H1 (cell line): ENCODE data around the gene MYG1. TPM values are rescaled to one million over a fixed set of nuclear protein-coding genes. Genes with fewer than 3 reads are reported as not detected.

Experiments
- CTCF ChIA-PET: fragments of 300-600 bp; sonication (Branson Sonifier 250); formaldehyde crosslinking; loops from one replicate; lab custom pipeline; 2021; ENCODE audit not compliant: partially characterized antibody; lab: Charles Lee
- POLR2A ChIA-PET: fragments of 300-600 bp; sonication (Branson Sonifier 250); formaldehyde crosslinking; loops from one replicate; lab custom pipeline; 2021; ENCODE audit warnings: inconsistent platforms; ENCODE audit not compliant: partially characterized antibody; lab: Charles Lee
- DNase-seq, 2 experiments: peaks; one replicate each; pipeline versions ENCODE4 v3.0.0 to v3.0.0-alpha.2; 2010 to 2022; ENCODE audit warnings: low spot score in 2 of 2, low read depth in 1 of 2, mixed read lengths in 1 of 2
- FAIRE-seq: peaks from 2 replicates; lab custom pipeline; 2011; peaks lifted over from hg19 to GRCh38; lab: Jason Lieb, UNC
- H2AFZ ChIP-seq: 2 replicates; pipeline ENCODE4 v1.8.1; 2012; ENCODE audit warnings: low read length, inconsistent platforms
- H2AK5ac ChIP-seq: 2 replicates; pipeline ENCODE4 v1.6.1; 2013; ENCODE audit warnings: low read depth, low read length
- H2BK120ac ChIP-seq: replicated peaks from 2 replicates; pipeline ENCODE3; 2013; ENCODE audit warnings: low read depth, low read length, inconsistent platforms
- H2BK12ac ChIP-seq: 2 replicates; pipeline ENCODE4 v1.6.1; 2013; ENCODE audit warnings: low read depth, low read length
- H2BK15ac ChIP-seq: 2 replicates; pipeline ENCODE4 v1.6.1; 2013; ENCODE audit warnings: low read length
- H2BK20ac ChIP-seq: 2 replicates; pipeline ENCODE4 v1.6.1; 2013; ENCODE audit warnings: low read length
- H2BK5ac ChIP-seq: 2 replicates; pipeline ENCODE4 v1.6.1; 2013; ENCODE audit warnings: low read depth, low read length
- H3K14ac ChIP-seq: 2 replicates; pipeline ENCODE4 v1.6.1; 2013; ENCODE audit warnings: inconsistent platforms; ENCODE audit not compliant: insufficient read length
- H3K18ac ChIP-seq: 2 replicates; pipeline ENCODE4 v1.6.1; 2013; ENCODE audit warnings: low read length; ENCODE audit errors: extremely low read depth
- H3K23ac ChIP-seq: 2 replicates; pipeline ENCODE4 v1.6.1; 2013; ENCODE audit warnings: inconsistent platforms; ENCODE audit not compliant: insufficient read length
- H3K23me2 ChIP-seq: 2 replicates; pipeline ENCODE4 v1.6.1; 2013; ENCODE audit warnings: low read depth, low read length
- H3K27ac ChIP-seq: 2 replicates; pipeline ENCODE4 v1.6.1; 2011; ENCODE audit warnings: low read depth, low read length, inconsistent platforms
- H3K27me3 ChIP-seq, 4 experiments: replicated peaks in 1 of 4; 1 replicate in 1 of 4; 2 replicates in 3 of 4; pipeline versions ENCODE4 v1.6.1 to v1.8.1; 2011 to 2013; ENCODE audit warnings: low read length in 3 of 4, mild to moderate bottlenecking in 3 of 4, inconsistent platforms in 2 of 4, mixed read lengths in 2 of 4, moderate library complexity in 1 of 4; ENCODE audit not compliant: control insufficient read depth in 3 of 4, insufficient read depth in 3 of 4; ENCODE audit errors: extremely low read depth in 1 of 4
- H3K36me3 ChIP-seq, 4 experiments: 2 replicates each; pipeline versions ENCODE4 v1.6.1 to v1.8.1; 2011 to 2013; ENCODE audit warnings: mild to moderate bottlenecking in 4 of 4, low read length in 3 of 4, moderate library complexity in 2 of 4, control low read depth in 1 of 4, inconsistent platforms in 1 of 4; ENCODE audit not compliant: insufficient read depth in 4 of 4, control insufficient read depth in 2 of 4
- H3K4ac ChIP-seq: replicated peaks from 2 replicates; pipeline ENCODE3; 2013; ENCODE audit warnings: low read length, low read depth, mixed read lengths, inconsistent platforms; ENCODE audit not compliant: insufficient read length
- H3K4me1 ChIP-seq, 4 experiments: replicated peaks in 1 of 4; 1 replicate in 1 of 4; 2 replicates in 3 of 4; pipeline versions ENCODE4 v1.6.1 to v1.8.1; 2011 to 2013; ENCODE audit warnings: low read length in 3 of 4, inconsistent platforms in 2 of 4, mixed read lengths in 1 of 4; ENCODE audit not compliant: insufficient read depth in 4 of 4, control insufficient read depth in 3 of 4
- H3K4me2 ChIP-seq, 2 experiments: 2 replicates each; pipeline versions ENCODE4 v1.6.1 to v1.8.1; 2011 to 2013; ENCODE audit warnings: low read depth in 2 of 2, low read length in 2 of 2, control low read depth in 1 of 2, inconsistent platforms in 1 of 2, mild to moderate bottlenecking in 1 of 2; ENCODE audit not compliant: insufficient read depth in 1 of 2
- H3K4me3 ChIP-seq, 4 experiments: fragments of 200-600, 300-600 bp in 1 of 4; sonication (generic), shearing (Covaris generic), sonication (Bioruptor Twin) in 1 of 4; 2 replicates each; pipeline versions ENCODE4 v1.5.1 to v1.8.1; 2011 to 2016; ENCODE audit warnings: low read length in 4 of 4, low read depth in 3 of 4, control low read depth in 2 of 4, inconsistent platforms in 2 of 4, mild to moderate bottlenecking in 2 of 4, mixed read lengths in 1 of 4, moderate library complexity in 1 of 4; ENCODE audit not compliant: insufficient read depth in 2 of 4; ENCODE audit errors: extremely low read depth in 1 of 4
- H3K56ac ChIP-seq: replicated peaks from 2 replicates; pipeline ENCODE3; 2013; ENCODE audit warnings: low read depth, mild to moderate bottlenecking, mixed read lengths, low read length, inconsistent platforms; ENCODE audit not compliant: insufficient read length
- H3K79me1 ChIP-seq: 2 replicates; pipeline ENCODE4 v1.6.1; 2013; ENCODE audit warnings: low read depth, low read length, control low read depth
- H3K79me2 ChIP-seq, 2 experiments: 2 replicates each; pipeline versions ENCODE4 v1.6.1 to v1.8.1; 2012 to 2013; ENCODE audit warnings: low read length in 2 of 2, mild to moderate bottlenecking in 2 of 2, inconsistent platforms in 1 of 2; ENCODE audit not compliant: insufficient read depth in 2 of 2, control insufficient read depth in 1 of 2
- H3K9ac ChIP-seq, 4 experiments: replicated peaks in 1 of 4; 1 replicate in 1 of 4; 2 replicates in 3 of 4; pipeline versions ENCODE4 v1.6.1 to v1.8.1; 2011 to 2013; ENCODE audit warnings: low read depth in 3 of 4, low read length in 3 of 4, control low read depth in 2 of 4, mild to moderate bottlenecking in 2 of 4, moderate library complexity in 2 of 4, inconsistent platforms in 1 of 4; ENCODE audit errors: extremely low read depth in 1 of 4
- H3K9me3 ChIP-seq, 2 experiments: 2 replicates each; pipeline versions ENCODE4 v1.6.1 to v1.8.1; 2012 to 2013; ENCODE audit warnings: mild to moderate bottlenecking in 2 of 2, moderate library complexity in 2 of 2, control low read depth in 1 of 2, inconsistent platforms in 1 of 2, low read depth in 1 of 2, low read length in 1 of 2, mixed read lengths in 1 of 2; ENCODE audit not compliant: insufficient read depth in 2 of 2
- H4K20me1 ChIP-seq, 2 experiments: replicated peaks in 1 of 2; 2 replicates each; pipeline versions ENCODE3 to v1.8.1; 2011 to 2013; ENCODE audit warnings: inconsistent platforms in 2 of 2, low read length in 2 of 2, mild to moderate bottlenecking in 1 of 2; ENCODE audit not compliant: insufficient read depth in 2 of 2, control insufficient read depth in 1 of 2
- H4K5ac ChIP-seq: 2 replicates; pipeline ENCODE4 v1.6.1; 2013; ENCODE audit warnings: low read length, low read depth, mixed read lengths, inconsistent platforms; ENCODE audit not compliant: insufficient read length
- H4K8ac ChIP-seq: 2 replicates; pipeline ENCODE4 v1.8.0; 2013; ENCODE audit warnings: mild to moderate bottlenecking, moderate library complexity, low read length, inconsistent platforms; ENCODE audit not compliant: insufficient read depth; ENCODE audit errors: extremely low read depth
- H4K91ac ChIP-seq: replicated peaks from 2 replicates; pipeline ENCODE3; 2013; ENCODE audit warnings: low read length, mixed read lengths, inconsistent platforms; ENCODE audit not compliant: insufficient read length
- CTBP2 ChIP-seq: IDR thresholded peaks from 2 replicates; pipeline ENCODE4 v1.7.0; 2011; ENCODE audit warnings: borderline replicate concordance, mild to moderate bottlenecking, moderate library complexity, mixed read lengths, low read length; ENCODE audit not compliant: insufficient read depth, insufficient read length
- EGR1 ChIP-seq: IDR thresholded peaks from 2 replicates; pipeline ENCODE4 v1.6.1; 2011; ENCODE audit warnings: low read depth, low read length, borderline replicate concordance
- EP300 ChIP-seq, 2 experiments: IDR thresholded peaks; 1 replicate in 1 of 2; 2 replicates in 1 of 2; pipeline ENCODE4 v1.6.1; 2011 to 2012; ENCODE audit warnings: low read depth in 2 of 2, low read length in 2 of 2, mild to moderate bottlenecking in 2 of 2, borderline replicate concordance in 1 of 2, inconsistent platforms in 1 of 2, moderate library complexity in 1 of 2
- FOSL1 ChIP-seq: IDR thresholded peaks from 2 replicates; pipeline ENCODE4 v1.6.1; 2011; ENCODE audit warnings: mild to moderate bottlenecking, low read depth, low read length, moderate library complexity; ENCODE audit not compliant: insufficient read depth
- HDAC2 ChIP-seq, 2 experiments: fragments of 300-600 bp in 1 of 2; sonication (generic) in 1 of 2; IDR thresholded peaks; 2 replicates each; pipeline ENCODE4 v1.6.1; 2011 to 2012; ENCODE audit warnings: low read depth in 2 of 2, low read length in 2 of 2, mild to moderate bottlenecking in 2 of 2, moderate library complexity in 2 of 2, borderline replicate concordance in 1 of 2, inconsistent platforms in 1 of 2
- MAFK ChIP-seq: IDR thresholded peaks from 2 replicates; pipeline ENCODE4 v1.6.1; 2012; ENCODE audit warnings: low read depth, mild to moderate bottlenecking, improper control_type of control experiment, low read length
- RFX5 ChIP-seq: IDR thresholded peaks from 2 replicates; pipeline ENCODE4 v1.6.1; 2011; ENCODE audit warnings: low read depth, low read length, improper control_type of control experiment, borderline replicate concordance
- SP4 ChIP-seq: IDR thresholded peaks from 2 replicates; pipeline ENCODE4 v1.6.1; 2012; ENCODE audit warnings: low read length, inconsistent platforms
- SUZ12 ChIP-seq: fragments of 200-600 bp; sonication (generic); IDR thresholded peaks from 2 replicates; pipeline ENCODE4 v1.6.1; 2012; ENCODE audit warnings: mild to moderate bottlenecking, inconsistent platforms, low read length, moderate library complexity, mixed read lengths
- WGBS, 2 experiments: shearing (Covaris generic) in 1 of 2; methylation state at CpG; one replicate each; pipeline versions ENCODE4 v1.1.6 to v1.1.7; 2013 to 2015; ENCODE audit warnings: low lambda C conversion rate in 2 of 2, mixed read lengths in 2 of 2, inconsistent platforms in 1 of 2, low coverage in 1 of 2, missing lambda C conversion rate in 1 of 2; ENCODE audit not compliant: insufficient replicate concordance in 2 of 2, insufficient coverage in 1 of 2, insufficient read length in 1 of 2; ENCODE audit errors: extremely low coverage in 1 of 2, missing lambda C conversion rate in 1 of 2; 5-methylcytosine and 5-hydroxymethylcytosine counted together
- polyA plus RNA-seq, 7 experiments: library from polyadenylated mRNA; depleted of rRNA in 3 of 7; stranded (reverse) in 5 of 7; unstranded in 2 of 7; fragments of >200 nt in 5 of 7; fragments of 200-250 nt in 2 of 7; gene quantifications; 1 replicate in 5 of 7; 2 replicates in 1 of 7; 4 replicates in 1 of 7; pipeline versions ENCODE4 v1.2.1 to v1.2.3, GENCODE V29; 2011 to 2013; ENCODE audit warnings: missing spikeins in 2 of 7, mixed read lengths in 2 of 7
- total RNA-seq: library from RNA; stranded (reverse); fragmentation: NEBNext Ultra II Directional; extraction: Animal tissue kit (Norgen Biotek cat#: 25700); gene quantifications from 2 replicates; pipeline ENCODE4 v1.2.1, GENCODE V29; 2021
- TF ChIP-seq, protein P1 (sequence below), 3 experiments: IDR thresholded peaks; 1 replicate in 2 of 3; 2 replicates in 1 of 3; pipeline versions ENCODE4 v1.5.1 to v1.6.1; 2011; ENCODE audit warnings: low read length in 3 of 3, mild to moderate bottlenecking in 3 of 3, inconsistent platforms in 2 of 3, low read depth in 1 of 3, moderate library complexity in 1 of 3; ENCODE audit not compliant: insufficient read depth in 1 of 3; ENCODE audit errors: control extremely low read depth in 1 of 3

MYG1 gene
- total and polyA plus RNA-seq, 2 of the 8 experiments (the other 6 are each of a cell fraction or from before 2014, with no cell fraction given), result 83.3 to 104 TPM

DNA sequence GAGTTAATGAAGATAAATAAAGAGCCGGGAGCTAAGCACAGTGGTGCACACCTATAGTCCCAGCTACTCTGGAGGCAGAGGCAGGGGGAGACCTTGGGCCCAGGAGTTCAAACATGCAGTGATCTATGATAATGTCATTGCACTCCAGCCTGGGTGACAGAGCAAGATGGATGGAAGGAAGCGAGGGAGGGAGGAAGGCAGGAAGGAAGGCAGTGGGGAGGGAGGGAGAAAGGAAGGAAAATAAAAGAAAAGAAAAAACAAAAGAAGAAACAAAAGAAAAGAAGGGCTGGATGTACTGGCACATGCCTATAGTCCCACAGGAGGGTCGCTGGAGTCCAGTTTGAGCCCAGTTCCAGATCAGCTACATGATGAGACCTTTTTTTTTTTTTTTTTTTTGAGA lies 55.6 kb downstream of the MYG1 start:
- Histone ChIP-seq H3K56ac (no peak overlapping the region), H3K23me2 (no peaks in the 10 kb centered on the region), H3K79me2 (no peaks in the 10 kb centered on the region), H3K4me3 (no peak overlapping the region), H2AFZ (no peak overlapping the region), H3K18ac (no peak overlapping the region), H2BK5ac (no peak overlapping the region), H3K14ac (no peak overlapping the region), H3K23ac (no peak overlapping the region), H2BK12ac (no peak overlapping the region), H2BK15ac (0 out of 2 replicates have a peak overlapping the region, but pooled peaks have one; percentile 61), H3K4ac (no peak overlapping the region), H3K79me1 (no peaks in the 10 kb centered on the region), H4K20me1 (no peaks in the 10 kb centered on the region), H3K9ac (no peak overlapping the region), H2BK120ac (no peak overlapping the region), H3K27me3 (no peaks in the 10 kb centered on the region), H3K36me3 (no peaks in the 10 kb centered on the region), H3K27ac (no peak overlapping the region), H4K8ac (no peak overlapping the region), H4K91ac (no peak overlapping the region), H3K9me3 (no peaks in the 10 kb centered on the region), H3K4me2 (no peak overlapping the region), H4K5ac (no peak overlapping the region), H2AK5ac (no peak overlapping the region), H3K4me1 (no peaks in the 10 kb centered on the region), H2BK20ac (no peak overlapping the region)
- no peak for FAIRE-seq
- ChIA-PET CTCF (interaction anchor here (0.9 to 21.3 kb wide), 8 partner anchors 26 to 92 kb away, joined by 3 to 381 read pairs (median 8); partner anchors contain the start of genes AAAS, AMHR2 and SP7), POLR2A (interaction anchor here (1.3 to 2.3 kb wide), 3 partner anchors 10 to 24 kb away, joined by 3 to 8 read pairs (median 3); partner anchors contain the start of gene SP1)
- DNase-seq, result no peak
- 91% methylated on average over 3 of the region's 3 CpGs; no CpG with 5 or more reads in 1 of the 2 experiments for WGBS, 2 experiments
- TF ChIP-seq EGR1 (no peak), SUZ12 (no peak), CTBP2 (no peak), MAFK (no peak), HDAC2 (IDR thresholded peaks at IDR 0.05; ENCODE audit: borderline replicate concordance in 1 of 2, low read depth in 2 of 2, low read length in 2 of 2) (no peak), RFX5 (no peak), SP4 (no peak), EP300 (IDR thresholded peaks at IDR 0.05; ENCODE audit: borderline replicate concordance in 1 of 2, low read depth in 2 of 2, low read length in 2 of 2) (no peak), FOSL1 (no peak)
- TF ChIP-seq, protein P1, sequence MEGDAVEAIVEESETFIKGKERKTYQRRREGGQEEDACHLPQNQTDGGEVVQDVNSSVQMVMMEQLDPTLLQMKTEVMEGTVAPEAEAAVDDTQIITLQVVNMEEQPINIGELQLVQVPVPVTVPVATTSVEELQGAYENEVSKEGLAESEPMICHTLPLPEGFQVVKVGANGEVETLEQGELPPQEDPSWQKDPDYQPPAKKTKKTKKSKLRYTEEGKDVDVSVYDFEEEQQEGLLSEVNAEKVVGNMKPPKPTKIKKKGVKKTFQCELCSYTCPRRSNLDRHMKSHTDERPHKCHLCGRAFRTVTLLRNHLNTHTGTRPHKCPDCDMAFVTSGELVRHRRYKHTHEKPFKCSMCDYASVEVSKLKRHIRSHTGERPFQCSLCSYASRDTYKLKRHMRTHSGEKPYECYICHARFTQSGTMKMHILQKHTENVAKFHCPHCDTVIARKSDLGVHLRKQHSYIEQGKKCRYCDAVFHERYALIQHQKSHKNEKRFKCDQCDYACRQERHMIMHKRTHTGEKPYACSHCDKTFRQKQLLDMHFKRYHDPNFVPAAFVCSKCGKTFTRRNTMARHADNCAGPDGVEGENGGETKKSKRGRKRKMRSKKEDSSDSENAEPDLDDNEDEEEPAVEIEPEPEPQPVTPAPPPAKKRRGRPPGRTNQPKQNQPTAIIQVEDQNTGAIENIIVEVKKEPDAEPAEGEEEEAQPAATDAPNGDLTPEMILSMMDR (IDR thresholded peaks at IDR 0.05; ENCODE audit: control extremely low read depth in 1 of 3, insufficient read depth in 1 of 3, low read depth in 1 of 3, low read length in 3 of 3), result no peak
